Lower lobe of right lung (tissue), 2 donors: ENCODE results near the gene KCNK16. TPM values are rescaled to one million over a fixed set of nuclear protein-coding genes. Genes with fewer than 3 reads are reported as not detected.

ENCODE experiments used
- ATAC-seq, 2 donors: fragments of 200-7000 bp; cut with Tn5 transposase; one replicate each; pipeline ENCODE4 v1.9.1; 2020 to 2022; ENCODE audit warnings: mild to moderate bottlenecking in 2 of 2, moderate library complexity in 2 of 2
- DNase-seq: peaks from one replicate; pipeline ENCODE4 v3.0.0-alpha.2; 2020
- H3K27ac ChIP-seq: fragments of 200-600 bp; one replicate; pipeline ENCODE4 v1.8.0; 2022
- H3K27me3 ChIP-seq: fragments of 200-600 bp; one replicate; pipeline ENCODE4 v1.8.0; 2022; ENCODE audit warnings: low read depth
- H3K36me3 ChIP-seq: fragments of 200-600 bp; one replicate; pipeline ENCODE4 v1.8.0; 2022; ENCODE audit warnings: mild to moderate bottlenecking
- H3K4me1 ChIP-seq: fragments of 200-600 bp; one replicate; pipeline ENCODE4 v1.8.0; 2022
- H3K4me3 ChIP-seq: fragments of 200-600 bp; one replicate; pipeline ENCODE4 v1.8.0; 2022; ENCODE audit warnings: mild to moderate bottlenecking
- H3K9me3 ChIP-seq: fragments of 200-600 bp; one replicate; pipeline ENCODE4 v1.8.0; 2022
- CTCF ChIP-seq: fragments of 200-600 bp; IDR thresholded peaks from one replicate; pipeline ENCODE4 v1.8.0; 2022; ENCODE audit warnings: antibody characterized with exemption, mild to moderate bottlenecking
- intact Hi-C: fragments of 100-400 bp; cut with DNase I; formaldehyde crosslinking; loops from one replicate; pipeline ENCODE4 v1.11.0; 2022
- total RNA-seq: library from RNA; stranded (reverse); fragmentation: NEBNext Ultra II Directional; extraction: Animal tissue kit (Norgen Biotek cat#: 25700); gene quantifications from one replicate; pipeline ENCODE4 v1.2.1, GENCODE V29; 2021
- donor health status: DM: no; HTN: yes; CAD: no; lungs with severe emphysema.

Gene KCNK16
- total RNA-seq, 1 donor from 2014 or later = not detected

GRCh38 chr6:39347206-39347605 is 24.7 kb upstream of the KCNK16 start:
- intact Hi-C loops = no loop called here
- Histone ChIP-seq H3K4me1 (peaks cover 13% of the 10 kb centered on the region), H3K27me3 (no peaks in the 10 kb centered on the region), H3K9me3 (no peaks in the 10 kb centered on the region), H3K4me3 (no peak overlapping the region), H3K36me3 (no peaks in the 10 kb centered on the region), H3K27ac (no peak overlapping the region)
- TF ChIP-seq CTCF = no peak
- DNase-seq (no peak), ATAC-seq (no peak)

GRCh38 chr6:39344821-39345280 is 22.3 kb upstream of the KCNK16 start:
- Histone ChIP-seq H3K27me3 (no peaks in the 10 kb centered on the region), H3K9me3 (no peaks in the 10 kb centered on the region), H3K4me3 (no peak overlapping the region), H3K27ac (peak overlapping the region; percentile 71), H3K36me3 (no peaks in the 10 kb centered on the region), H3K4me1 (peaks cover 29% of the 10 kb centered on the region)
- ATAC-seq (peak; percentile 41 to 67), DNase-seq (no peak)
- intact Hi-C loops = no loop called here
- no peak for TF ChIP-seq CTCF

- intact Hi-C loops = no loop called here
Measured at GRCh38 chr6:39343396-39343870, 20.9 kb upstream of the KCNK16 start.

GRCh38 chr6:39342692-39343395 is 20.3 kb upstream of the KCNK16 start:
- ATAC-seq = no peak
- no peak overlapping the region for H3K4me3 ChIP-seq
- no peaks in the 10 kb centered on the region for H3K27me3 ChIP-seq
- peaks cover 42% of the 10 kb centered on the region for H3K4me1 ChIP-seq
- H3K9me3 ChIP-seq = no peaks in the 10 kb centered on the region
- no peaks in the 10 kb centered on the region for H3K36me3 ChIP-seq
- no peak overlapping the region for H3K27ac ChIP-seq
- intact Hi-C loops = no loop called here
- no peak for DNase-seq
- TF ChIP-seq CTCF = no peak

More at GRCh38 chr6:39343396-39343870, 20.9 kb upstream of the KCNK16 start:
- Histone ChIP-seq H3K4me1 (peaks cover 42% of the 10 kb centered on the region), H3K36me3 (no peaks in the 10 kb centered on the region), H3K27me3 (no peaks in the 10 kb centered on the region), H3K27ac (no peak overlapping the region), H3K9me3 (no peaks in the 10 kb centered on the region), H3K4me3 (no peak overlapping the region)
- ATAC-seq (no peak), DNase-seq (no peak)
- TF ChIP-seq CTCF = no peak

GRCh38 chr6:39341937-39342336 is 19.4 kb upstream of the KCNK16 start:
- no peak for DNase-seq
- no peaks in the 10 kb centered on the region for H3K36me3 ChIP-seq
- intact Hi-C loops = no loop called here

More at GRCh38 chr6:39341937-39342336, 19.4 kb upstream of the KCNK16 start:
- ATAC-seq = no peak
- Histone ChIP-seq H3K27ac (no peak overlapping the region), H3K4me3 (no peak overlapping the region), H3K4me1 (peaks cover 42% of the 10 kb centered on the region), H3K27me3 (no peaks in the 10 kb centered on the region), H3K9me3 (no peaks in the 10 kb centered on the region)
- no peak for TF ChIP-seq CTCF
